OCI-LY3 (cell line): Measurements from ENCODE around the gene TREML1.

ENCODE experiments used
- H2AFZ ChIP-seq: fragments of 200-600, 300-600 bp; shearing (Covaris generic); 2 replicates; pipeline ENCODE4 v1.6.0; 2014; ENCODE audit warnings: antibody characterized with exemption, low read depth, low read length
- H3K27ac ChIP-seq: fragments of 200-600, 300-600 bp; sonication (generic); 2 replicates; pipeline ENCODE4 v1.5.1; 2014; ENCODE audit warnings: mild to moderate bottlenecking, low read length, moderate library complexity, mixed read lengths
- H3K27me3 ChIP-seq: fragments of 200-600, 300-600 bp; sonication (generic); 2 replicates; pipeline ENCODE4 v1.6.1; 2014; ENCODE audit warnings: low read depth, low read length, mixed read lengths
- H3K36me3 ChIP-seq: fragments of 200-600, 300-600 bp; sonication (generic); replicated peaks from 2 replicates; pipeline ENCODE3; 2014; ENCODE audit warnings: low read depth, low read length, mixed read lengths
- H3K4me1 ChIP-seq: fragments of 300-600, 200-600 bp; sonication (generic); 2 replicates; pipeline ENCODE4 v1.6.1; 2014; ENCODE audit warnings: low read length, mixed read lengths
- H3K4me2 ChIP-seq: fragments of 200-600, 300-600 bp; sonication (generic); 2 replicates; pipeline ENCODE4 v1.6.1; 2014; ENCODE audit warnings: low read length, mixed read lengths
- H3K4me3 ChIP-seq: fragments of 300-600, 200-600 bp; sonication (generic); 2 replicates; pipeline ENCODE4 v1.5.1; 2014; ENCODE audit warnings: antibody characterized with exemption, mild to moderate bottlenecking, low read length, moderate library complexity
- H3K79me2 ChIP-seq: fragments of 300-600, 200-600 bp; shearing (Covaris generic); 2 replicates; pipeline ENCODE4 v1.6.1; 2014; ENCODE audit warnings: mild to moderate bottlenecking, low read length, mixed read lengths
- H3K9ac ChIP-seq: fragments of 300-600, 200-600 bp; shearing (Covaris generic); 2 replicates; pipeline ENCODE4 v1.6.0; 2014; ENCODE audit warnings: mild to moderate bottlenecking, low read length, moderate library complexity
- H3K9me3 ChIP-seq: fragments of 200-600, 300-600 bp; shearing (Covaris generic); 2 replicates; pipeline ENCODE4 v1.6.1; 2014; ENCODE audit warnings: low read length, mixed read lengths; ENCODE audit not compliant: insufficient read depth
- H4K20me1 ChIP-seq: fragments of 200-600, 300-600 bp; sonication (generic); 2 replicates; pipeline ENCODE4 v1.6.1; 2016; ENCODE audit warnings: low read length, mixed read lengths; ENCODE audit not compliant: insufficient read depth
- EZH2phosphoT487 ChIP-seq: fragments of 200-600 bp; shearing (Covaris generic); IDR thresholded peaks from 2 replicates; pipeline ENCODE4 v1.6.1; 2018; ENCODE audit warnings: antibody characterized with exemption, mixed run types, low read depth
- TF ChIP-seq, protein P1 (sequence below): fragments of 200-600, 300-600 bp; sonication (generic); IDR thresholded peaks from 2 replicates; pipeline ENCODE4 v1.5.1; 2014; ENCODE audit warnings: antibody characterized with exemption, low read length, low read depth

Gene TREML1

DNA sequence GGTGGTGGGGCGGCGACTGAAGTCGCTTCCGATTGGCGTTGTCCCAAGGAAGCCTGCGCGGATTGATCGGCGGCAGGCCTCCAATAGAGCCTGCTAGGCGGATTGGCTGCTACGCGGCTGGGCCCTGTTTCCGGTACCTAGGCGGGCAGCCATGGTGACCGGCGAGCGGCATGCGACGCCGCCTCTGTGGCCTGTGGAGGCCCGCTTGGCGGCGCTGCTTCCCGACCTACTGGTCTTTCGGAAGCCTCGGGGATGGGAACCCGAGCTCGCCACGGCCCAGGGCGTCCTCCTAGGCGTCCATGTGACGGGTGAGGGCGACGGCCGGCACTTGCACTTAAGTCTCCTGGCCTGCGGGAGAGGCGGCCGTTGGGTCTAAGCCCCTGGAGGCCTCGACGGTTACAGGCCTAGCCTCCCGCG is 53.3 kb downstream of the TREML1 start:
- H3K27me3 ChIP-seq = no peaks in the 10 kb centered on the region
- H3K4me2 ChIP-seq = no peak overlapping the region
- no peaks in the 10 kb centered on the region for H3K79me2 ChIP-seq
- H3K4me3 ChIP-seq = no peak overlapping the region
- no peaks in the 10 kb centered on the region for H4K20me1 ChIP-seq
- no peak overlapping the region for H3K9ac ChIP-seq
- TF ChIP-seq, protein P1, sequence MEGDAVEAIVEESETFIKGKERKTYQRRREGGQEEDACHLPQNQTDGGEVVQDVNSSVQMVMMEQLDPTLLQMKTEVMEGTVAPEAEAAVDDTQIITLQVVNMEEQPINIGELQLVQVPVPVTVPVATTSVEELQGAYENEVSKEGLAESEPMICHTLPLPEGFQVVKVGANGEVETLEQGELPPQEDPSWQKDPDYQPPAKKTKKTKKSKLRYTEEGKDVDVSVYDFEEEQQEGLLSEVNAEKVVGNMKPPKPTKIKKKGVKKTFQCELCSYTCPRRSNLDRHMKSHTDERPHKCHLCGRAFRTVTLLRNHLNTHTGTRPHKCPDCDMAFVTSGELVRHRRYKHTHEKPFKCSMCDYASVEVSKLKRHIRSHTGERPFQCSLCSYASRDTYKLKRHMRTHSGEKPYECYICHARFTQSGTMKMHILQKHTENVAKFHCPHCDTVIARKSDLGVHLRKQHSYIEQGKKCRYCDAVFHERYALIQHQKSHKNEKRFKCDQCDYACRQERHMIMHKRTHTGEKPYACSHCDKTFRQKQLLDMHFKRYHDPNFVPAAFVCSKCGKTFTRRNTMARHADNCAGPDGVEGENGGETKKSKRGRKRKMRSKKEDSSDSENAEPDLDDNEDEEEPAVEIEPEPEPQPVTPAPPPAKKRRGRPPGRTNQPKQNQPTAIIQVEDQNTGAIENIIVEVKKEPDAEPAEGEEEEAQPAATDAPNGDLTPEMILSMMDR = no peak
- TF ChIP-seq EZH2phosphoT487 = no peak
- H2AFZ ChIP-seq = no peak overlapping the region
- peaks cover 6% of the 10 kb centered on the region for H3K4me1 ChIP-seq
- no peaks in the 10 kb centered on the region for H3K9me3 ChIP-seq
- peaks cover 53% of the 10 kb centered on the region for H3K36me3 ChIP-seq
- no peak overlapping the region for H3K27ac ChIP-seq
